Activated CD8-positive, alpha-beta T cell treated with anti-CD3 and anti-CD28 coated beads for 36 hours (primary cell): Measurements from ENCODE around the gene RAD51B. TPM values are rescaled to one million over a fixed set of nuclear protein-coding genes. Genes with fewer than 3 reads are reported as not detected.

ENCODE experiments used
- ATAC-seq: fragments of 200-7000 bp; cut with Tn5 transposase; one replicate; pipeline ENCODE4 v1.10.0; 2021; ENCODE audit warnings: mild to moderate bottlenecking, moderate library complexity
- CTCF ChIA-PET: fragments of 350-600 bp; sonication (Branson Sonifier 250); formaldehyde crosslinking; loops from one replicate; lab custom pipeline; 2021; ENCODE audit warnings: antibody characterized with exemption; lab: Charles Lee
- POLR2A ChIA-PET: fragments of 350-600 bp; sonication (Branson Sonifier 250); formaldehyde crosslinking; loops from one replicate; lab custom pipeline; 2021; ENCODE audit warnings: antibody characterized with exemption; lab: Charles Lee
- DNase-seq: peaks from one replicate; pipeline ENCODE4 v3.0.0-alpha.2; 2020
- H3K27ac Mint-ChIP-seq: one replicate; pipeline ENCODE4 v1.8.0; 2021; ENCODE audit warnings: mild to moderate bottlenecking, mixed read lengths
- H3K27me3 Mint-ChIP-seq: one replicate; pipeline ENCODE4 v1.8.0; 2021; ENCODE audit warnings: mixed read lengths
- H3K36me3 Mint-ChIP-seq: one replicate; pipeline ENCODE4 v1.8.0; 2021; ENCODE audit warnings: low read depth, mixed read lengths
- H3K4me1 Mint-ChIP-seq: one replicate; pipeline ENCODE4 v1.8.0; 2021; ENCODE audit warnings: low read depth, mixed read lengths
- H3K4me3 Mint-ChIP-seq: one replicate; pipeline ENCODE4 v1.8.0; 2021; ENCODE audit warnings: mild to moderate bottlenecking, moderate library complexity, mixed read lengths
- H3K9me3 Mint-ChIP-seq: one replicate; pipeline ENCODE4 v1.8.0; 2021; ENCODE audit warnings: mixed read lengths
- intact Hi-C: fragments of 100-400 bp; cut with micrococcal nuclease; formaldehyde crosslinking; loops from one replicate; pipeline ENCODE4 v1.10.0; 2022
- total RNA-seq, 2 experiments: library from RNA; stranded (reverse); gene quantifications; one replicate each; pipeline ENCODE4 v1.2.3, GENCODE V29; 2021
- TF ChIP-seq, protein P1 (sequence below): fragments of 200-600 bp; IDR thresholded peaks from one replicate; pipeline ENCODE4 v1.8.0; 2022; ENCODE audit warnings: antibody characterized with exemption, mild to moderate bottlenecking

RAD51B gene
- total RNA-seq, 2 experiments from 2014 or later, result 38.2 to 40.6 TPM

DNA sequence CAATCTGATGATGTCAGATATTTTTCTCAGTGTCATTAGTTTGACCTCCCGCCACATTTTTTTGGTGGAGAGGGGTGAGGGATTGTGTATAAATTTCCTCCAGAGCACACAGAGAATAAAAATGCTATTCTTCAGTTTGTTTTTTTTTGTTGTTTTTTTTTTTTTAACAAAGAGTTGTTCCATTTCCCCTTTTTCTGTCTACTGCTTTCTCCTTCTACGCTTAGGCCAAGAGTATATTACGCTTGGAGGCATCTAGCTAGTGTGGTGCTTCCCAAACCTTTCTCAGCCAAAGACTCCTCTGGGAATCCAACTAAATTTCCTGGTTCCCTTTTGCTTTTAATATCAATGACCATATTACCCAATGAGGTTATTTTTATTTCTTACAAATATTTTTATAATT, 507.7 kb downstream of the RAD51B start:
- ChIA-PET POLR2A (no interaction called here), CTCF (no interaction called here)
- Mint-ChIP-seq H3K4me1 (no peaks in the 10 kb centered on the region), H3K9me3 (no peaks in the 10 kb centered on the region), H3K4me3 (no peak overlapping the region), H3K36me3 (no peaks in the 10 kb centered on the region), H3K27me3 (no peaks in the 10 kb centered on the region), H3K27ac (no peak overlapping the region)
- ATAC-seq, result no peak
- intact Hi-C loops, result no loop called here
- DNase-seq, result no peak
- TF ChIP-seq, protein P1, sequence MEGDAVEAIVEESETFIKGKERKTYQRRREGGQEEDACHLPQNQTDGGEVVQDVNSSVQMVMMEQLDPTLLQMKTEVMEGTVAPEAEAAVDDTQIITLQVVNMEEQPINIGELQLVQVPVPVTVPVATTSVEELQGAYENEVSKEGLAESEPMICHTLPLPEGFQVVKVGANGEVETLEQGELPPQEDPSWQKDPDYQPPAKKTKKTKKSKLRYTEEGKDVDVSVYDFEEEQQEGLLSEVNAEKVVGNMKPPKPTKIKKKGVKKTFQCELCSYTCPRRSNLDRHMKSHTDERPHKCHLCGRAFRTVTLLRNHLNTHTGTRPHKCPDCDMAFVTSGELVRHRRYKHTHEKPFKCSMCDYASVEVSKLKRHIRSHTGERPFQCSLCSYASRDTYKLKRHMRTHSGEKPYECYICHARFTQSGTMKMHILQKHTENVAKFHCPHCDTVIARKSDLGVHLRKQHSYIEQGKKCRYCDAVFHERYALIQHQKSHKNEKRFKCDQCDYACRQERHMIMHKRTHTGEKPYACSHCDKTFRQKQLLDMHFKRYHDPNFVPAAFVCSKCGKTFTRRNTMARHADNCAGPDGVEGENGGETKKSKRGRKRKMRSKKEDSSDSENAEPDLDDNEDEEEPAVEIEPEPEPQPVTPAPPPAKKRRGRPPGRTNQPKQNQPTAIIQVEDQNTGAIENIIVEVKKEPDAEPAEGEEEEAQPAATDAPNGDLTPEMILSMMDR, result no peak

DNA sequence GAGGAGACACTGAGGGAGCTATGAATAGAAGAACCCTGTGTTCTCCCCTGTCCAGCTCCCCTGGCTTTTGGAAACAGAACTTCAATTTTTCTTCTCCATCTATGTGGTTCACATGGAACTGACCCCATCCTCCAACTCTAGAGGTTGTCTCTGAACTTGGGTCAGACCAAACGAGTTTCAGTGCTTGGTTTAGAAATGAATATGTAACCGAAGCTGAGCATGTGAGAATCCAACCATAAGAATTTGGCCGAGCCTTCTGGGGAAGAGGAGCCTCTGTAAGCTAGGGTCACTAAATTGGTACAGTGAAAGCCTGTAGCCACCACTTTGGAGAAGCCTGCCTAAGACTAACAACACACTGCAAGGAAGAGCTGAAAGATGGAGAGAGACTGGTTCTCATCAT, 508.9 kb downstream of the RAD51B start:
- CTCF ChIA-PET, result no interaction called here

GRCh38 chr14:68331426-68331825, 511.8 kb downstream of the RAD51B start:
- no peak overlapping the region for H3K4me3 Mint-ChIP-seq
- no peaks in the 10 kb centered on the region for H3K36me3 Mint-ChIP-seq
- no peaks in the 10 kb centered on the region for H3K9me3 Mint-ChIP-seq
- no peak for ATAC-seq
- TF ChIP-seq, protein P1, result no peak
- H3K27ac Mint-ChIP-seq, result no peak overlapping the region
- no peaks in the 10 kb centered on the region for H3K27me3 Mint-ChIP-seq
- DNase-seq, result no peak
- ChIA-PET CTCF (interaction anchor here (1.0 kb wide), 1 partner anchor 513 kb away, joined by 3 read pairs; no protein-coding TSS in a partner anchor), POLR2A (interaction anchor here (0.6 kb wide), 1 partner anchor 416 kb away, joined by 3 read pairs; no protein-coding TSS in a partner anchor)
- H3K4me1 Mint-ChIP-seq, result peaks cover 5% of the 10 kb centered on the region
- intact Hi-C loops, result no loop called here

More for the DNA sequence above, 508.9 kb downstream of the RAD51B start:
- DNase-seq, result no peak
- POLR2A ChIA-PET, result interaction anchor here (1.1 kb wide), 1 partner anchor 42 kb away, joined by 3 read pairs; no protein-coding TSS in a partner anchor
- ATAC-seq, result no peak
- intact Hi-C loops, result no loop called here
- Mint-ChIP-seq H3K27ac (no peak overlapping the region), H3K9me3 (no peaks in the 10 kb centered on the region), H3K27me3 (no peaks in the 10 kb centered on the region), H3K4me3 (no peak overlapping the region), H3K36me3 (no peaks in the 10 kb centered on the region), H3K4me1 (no peaks in the 10 kb centered on the region)
- TF ChIP-seq, protein P1, result no peak

- Mint-ChIP-seq H3K36me3 (no peaks in the 10 kb centered on the region), H3K4me1 (peaks cover 7% of the 10 kb centered on the region), H3K4me3 (no peak overlapping the region), H3K27me3 (no peaks in the 10 kb centered on the region), H3K27ac (no peak overlapping the region), H3K9me3 (no peaks in the 10 kb centered on the region)
- intact Hi-C loops, result no loop called here
- ChIA-PET CTCF (interaction anchor here (1.0 kb wide), 1 partner anchor 512 kb away, joined by 3 read pairs; no protein-coding TSS in a partner anchor), POLR2A (interaction anchor here (0.6 kb wide), 1 partner anchor 416 kb away, joined by 3 read pairs; no protein-coding TSS in a partner anchor)
- ATAC-seq (no peak), DNase-seq (no peak)
- TF ChIP-seq, protein P1, result no peak
These were observed 512.4 kb downstream of the RAD51B start for GRCh38 chr14:68331991-68332390.

DNA sequence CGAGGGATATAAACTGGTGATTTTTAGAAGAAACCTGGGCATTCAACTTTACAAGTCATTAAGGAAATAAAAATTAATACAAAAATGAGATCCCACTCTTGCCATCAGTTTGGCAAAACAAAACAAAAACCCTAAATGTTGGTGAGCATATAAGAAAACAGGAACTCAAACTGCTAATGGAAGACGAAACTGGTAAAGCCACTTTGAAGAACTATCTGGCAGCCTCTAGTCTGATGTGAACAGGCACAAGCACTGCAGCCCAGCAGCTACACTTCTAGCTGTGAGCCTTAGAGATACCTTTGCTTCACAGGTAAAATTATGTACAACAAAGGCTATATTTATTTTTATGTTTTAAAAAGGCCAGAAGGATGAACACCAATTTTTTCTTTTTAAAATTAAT, 513.7 kb downstream of the RAD51B start:
- no peaks in the 10 kb centered on the region for H3K27me3 Mint-ChIP-seq
- H3K4me1 Mint-ChIP-seq, result peaks cover 12% of the 10 kb centered on the region
- ChIA-PET CTCF (no interaction called here), POLR2A (no interaction called here)
- DNase-seq, result no peak
- no peak overlapping the region for H3K4me3 Mint-ChIP-seq
- H3K27ac Mint-ChIP-seq, result no peak overlapping the region
- no peaks in the 10 kb centered on the region for H3K9me3 Mint-ChIP-seq
- ATAC-seq, result no peak
- intact Hi-C loops, result no loop called here
- TF ChIP-seq, protein P1, result no peak
- H3K36me3 Mint-ChIP-seq, result no peaks in the 10 kb centered on the region
